ENCODE measurements around the gene TMEM130.

GRCh38 chr7:98808751-98809460 lies 60.9 kb downstream of the TMEM130 start:
- TF ChIP-seq CTCF (conservative IDR thresholded peaks at IDR 0.05 in 1 of 2, IDR thresholded peaks at IDR 0.05 in 1 of 2; ENCODE audit: low read depth in 1 of 2, low read length in 2 of 2) (no peak), EZH2 (IDR thresholded peaks at IDR 0.05; ENCODE audit: low read length, missing control alignments) (no peak)
